WTC11 (cell line): Measurements from ENCODE around the gene SDCCAG8.

Experiments
- ELF4 ChIP-seq: sonication (generic); formaldehyde crosslinking; IDR thresholded peaks from 2 replicates; pipeline ENCODE4 v1.8.1; 2022; ENCODE audit warnings: low read depth, mild to moderate bottlenecking, moderate library complexity, missing genetic modification reagents
- JUN ChIP-seq: sonication (generic); formaldehyde crosslinking; IDR thresholded peaks from 2 replicates; pipeline ENCODE4 v1.8.0; 2023; ENCODE audit warnings: mild to moderate bottlenecking, missing genetic modification reagents
- NR2C2 ChIP-seq: sonication (generic); formaldehyde crosslinking; IDR thresholded peaks from 2 replicates; pipeline ENCODE4 v1.8.0; 2022; ENCODE audit warnings: mild to moderate bottlenecking, missing genetic modification reagents
- TF ChIP-seq, protein P1 (sequence below): fragments of 200-600 bp; IDR thresholded peaks from 2 replicates; pipeline ENCODE4 v1.8.0; 2022; ENCODE audit warnings: antibody characterized with exemption
- TF ChIP-seq, protein P2 (sequence below): sonication (generic); formaldehyde crosslinking; IDR thresholded peaks from 2 replicates; pipeline ENCODE4 v1.8.1; 2022; ENCODE audit warnings: low read depth, mild to moderate bottlenecking, moderate library complexity, missing genetic modification reagents, borderline replicate concordance
- TF ChIP-seq, protein P3 (sequence below): fragments of 250-450 bp; sonication (Bioruptor Pico); IDR thresholded peaks from 2 replicates; pipeline ENCODE4 v1.9.0; 2021; ENCODE audit warnings: mild to moderate bottlenecking
- TF ChIP-seq, protein P4 (sequence below): sonication (generic); formaldehyde crosslinking; IDR thresholded peaks from 2 replicates; pipeline ENCODE4 v1.8.1; 2022; ENCODE audit warnings: low read depth, missing genetic modification reagents, borderline replicate concordance
- TF ChIP-seq, protein P5 (sequence below): fragments of 250-450 bp; sonication (Bioruptor Pico); IDR thresholded peaks from 2 replicates; pipeline ENCODE4 v1.9.0; 2021; ENCODE audit warnings: mild to moderate bottlenecking

DNA sequence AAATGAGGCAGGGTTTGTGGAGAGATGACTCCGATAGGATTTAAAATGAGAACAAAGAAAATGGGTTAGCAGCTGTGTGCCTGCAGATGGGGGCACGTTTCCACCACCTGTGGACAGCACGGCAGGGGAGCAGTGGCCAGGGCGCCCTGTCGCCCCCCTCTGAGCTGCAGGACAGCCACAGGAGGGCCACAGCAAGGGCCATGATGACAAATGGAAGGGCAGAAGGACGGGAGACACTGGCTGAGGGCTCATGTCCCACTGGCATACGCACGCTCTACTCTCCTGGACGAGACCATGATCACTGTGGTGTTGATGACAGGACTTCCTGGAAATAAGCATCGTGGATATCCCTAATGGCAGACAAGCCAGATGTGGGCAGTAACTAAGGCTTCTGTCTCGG lies 241.0 kb downstream of the SDCCAG8 start:
- TF ChIP-seq, protein P1, sequence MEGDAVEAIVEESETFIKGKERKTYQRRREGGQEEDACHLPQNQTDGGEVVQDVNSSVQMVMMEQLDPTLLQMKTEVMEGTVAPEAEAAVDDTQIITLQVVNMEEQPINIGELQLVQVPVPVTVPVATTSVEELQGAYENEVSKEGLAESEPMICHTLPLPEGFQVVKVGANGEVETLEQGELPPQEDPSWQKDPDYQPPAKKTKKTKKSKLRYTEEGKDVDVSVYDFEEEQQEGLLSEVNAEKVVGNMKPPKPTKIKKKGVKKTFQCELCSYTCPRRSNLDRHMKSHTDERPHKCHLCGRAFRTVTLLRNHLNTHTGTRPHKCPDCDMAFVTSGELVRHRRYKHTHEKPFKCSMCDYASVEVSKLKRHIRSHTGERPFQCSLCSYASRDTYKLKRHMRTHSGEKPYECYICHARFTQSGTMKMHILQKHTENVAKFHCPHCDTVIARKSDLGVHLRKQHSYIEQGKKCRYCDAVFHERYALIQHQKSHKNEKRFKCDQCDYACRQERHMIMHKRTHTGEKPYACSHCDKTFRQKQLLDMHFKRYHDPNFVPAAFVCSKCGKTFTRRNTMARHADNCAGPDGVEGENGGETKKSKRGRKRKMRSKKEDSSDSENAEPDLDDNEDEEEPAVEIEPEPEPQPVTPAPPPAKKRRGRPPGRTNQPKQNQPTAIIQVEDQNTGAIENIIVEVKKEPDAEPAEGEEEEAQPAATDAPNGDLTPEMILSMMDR, result no peak
- TF ChIP-seq, protein P2, sequence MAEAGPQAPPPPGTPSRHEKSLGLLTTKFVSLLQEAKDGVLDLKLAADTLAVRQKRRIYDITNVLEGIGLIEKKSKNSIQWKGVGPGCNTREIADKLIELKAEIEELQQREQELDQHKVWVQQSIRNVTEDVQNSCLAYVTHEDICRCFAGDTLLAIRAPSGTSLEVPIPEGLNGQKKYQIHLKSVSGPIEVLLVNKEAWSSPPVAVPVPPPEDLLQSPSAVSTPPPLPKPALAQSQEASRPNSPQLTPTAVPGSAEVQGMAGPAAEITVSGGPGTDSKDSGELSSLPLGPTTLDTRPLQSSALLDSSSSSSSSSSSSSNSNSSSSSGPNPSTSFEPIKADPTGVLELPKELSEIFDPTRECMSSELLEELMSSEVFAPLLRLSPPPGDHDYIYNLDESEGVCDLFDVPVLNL (CRISPR knock-in tag), result no peak
- TF ChIP-seq ELF4 (no peak), JUN (CRISPR knock-in tag) (no peak), NR2C2 (no peak)
- TF ChIP-seq, protein P3, sequence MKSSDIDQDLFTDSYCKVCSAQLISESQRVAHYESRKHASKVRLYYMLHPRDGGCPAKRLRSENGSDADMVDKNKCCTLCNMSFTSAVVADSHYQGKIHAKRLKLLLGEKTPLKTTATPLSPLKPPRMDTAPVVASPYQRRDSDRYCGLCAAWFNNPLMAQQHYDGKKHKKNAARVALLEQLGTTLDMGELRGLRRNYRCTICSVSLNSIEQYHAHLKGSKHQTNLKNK, result no peak
- TF ChIP-seq, protein P4, sequence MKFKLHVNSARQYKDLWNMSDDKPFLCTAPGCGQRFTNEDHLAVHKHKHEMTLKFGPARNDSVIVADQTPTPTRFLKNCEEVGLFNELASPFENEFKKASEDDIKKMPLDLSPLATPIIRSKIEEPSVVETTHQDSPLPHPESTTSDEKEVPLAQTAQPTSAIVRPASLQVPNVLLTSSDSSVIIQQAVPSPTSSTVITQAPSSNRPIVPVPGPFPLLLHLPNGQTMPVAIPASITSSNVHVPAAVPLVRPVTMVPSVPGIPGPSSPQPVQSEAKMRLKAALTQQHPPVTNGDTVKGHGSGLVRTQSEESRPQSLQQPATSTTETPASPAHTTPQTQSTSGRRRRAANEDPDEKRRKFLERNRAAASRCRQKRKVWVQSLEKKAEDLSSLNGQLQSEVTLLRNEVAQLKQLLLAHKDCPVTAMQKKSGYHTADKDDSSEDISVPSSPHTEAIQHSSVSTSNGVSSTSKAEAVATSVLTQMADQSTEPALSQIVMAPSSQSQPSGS (CRISPR knock-in tag), result no peak
- TF ChIP-seq, protein P5, sequence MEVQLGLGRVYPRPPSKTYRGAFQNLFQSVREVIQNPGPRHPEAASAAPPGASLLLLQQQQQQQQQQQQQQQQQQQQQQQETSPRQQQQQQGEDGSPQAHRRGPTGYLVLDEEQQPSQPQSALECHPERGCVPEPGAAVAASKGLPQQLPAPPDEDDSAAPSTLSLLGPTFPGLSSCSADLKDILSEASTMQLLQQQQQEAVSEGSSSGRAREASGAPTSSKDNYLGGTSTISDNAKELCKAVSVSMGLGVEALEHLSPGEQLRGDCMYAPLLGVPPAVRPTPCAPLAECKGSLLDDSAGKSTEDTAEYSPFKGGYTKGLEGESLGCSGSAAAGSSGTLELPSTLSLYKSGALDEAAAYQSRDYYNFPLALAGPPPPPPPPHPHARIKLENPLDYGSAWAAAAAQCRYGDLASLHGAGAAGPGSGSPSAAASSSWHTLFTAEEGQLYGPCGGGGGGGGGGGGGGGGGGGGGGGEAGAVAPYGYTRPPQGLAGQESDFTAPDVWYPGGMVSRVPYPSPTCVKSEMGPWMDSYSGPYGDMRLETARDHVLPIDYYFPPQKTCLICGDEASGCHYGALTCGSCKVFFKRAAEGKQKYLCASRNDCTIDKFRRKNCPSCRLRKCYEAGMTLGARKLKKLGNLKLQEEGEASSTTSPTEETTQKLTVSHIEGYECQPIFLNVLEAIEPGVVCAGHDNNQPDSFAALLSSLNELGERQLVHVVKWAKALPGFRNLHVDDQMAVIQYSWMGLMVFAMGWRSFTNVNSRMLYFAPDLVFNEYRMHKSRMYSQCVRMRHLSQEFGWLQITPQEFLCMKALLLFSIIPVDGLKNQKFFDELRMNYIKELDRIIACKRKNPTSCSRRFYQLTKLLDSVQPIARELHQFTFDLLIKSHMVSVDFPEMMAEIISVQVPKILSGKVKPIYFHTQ (CRISPR knock-in tag), result no peak
